Gastrocnemius medialis (tissue), 4 donors: ENCODE measurements around the gene RO60. TPM values are rescaled to one million over a fixed set of nuclear protein-coding genes. Genes with fewer than 3 reads are reported as not detected.
"Not testable (repeated sequence)": the region's sequence is repeated elsewhere in the genome, so short reads cannot be mapped to it uniquely, and the experiment has no call there.

Experiments
- ATAC-seq, 2 donors: fragments of 150-250 bp; one replicate each; pipeline ENCODE4 v1.9.1; 2016
- DNase-seq, 2 donors: peaks; one replicate each; pipeline ENCODE4 v3.0.0-alpha.2; 2019
- H3K27ac ChIP-seq, 4 donors: fragments of 200-600 bp; sonication (generic); 1 replicate in 1 of 4; 2 replicates in 3 of 4; pipeline ENCODE4 v1.5.1; 2016 to 2018; ENCODE audit warnings: mild to moderate bottlenecking in 2 of 4, moderate library complexity in 1 of 4
- H3K27me3 ChIP-seq, 3 donors: fragments of 200-600 bp; sonication (generic) in 2 of 3; 1 replicate in 1 of 3; 2 replicates in 2 of 3; pipeline versions ENCODE4 v1.5.1 to v1.6.0; 2016 to 2019; ENCODE audit warnings: mild to moderate bottlenecking in 1 of 3, moderate library complexity in 1 of 3
- H3K36me3 ChIP-seq, 2 donors: fragments of 200-600 bp; sonication (generic) in 1 of 2; one replicate each; pipeline ENCODE4 v1.5.1; 2017 to 2018
- H3K4me1 ChIP-seq, 2 donors: fragments of 200-600 bp; sonication (generic) in 1 of 2; one replicate each; pipeline ENCODE4 v1.5.1; 2016 to 2017; ENCODE audit warnings: mild to moderate bottlenecking in 2 of 2
- H3K4me3 ChIP-seq, 4 donors: fragments of 200-600 bp; sonication (generic) in 3 of 4; 1 replicate in 1 of 4; 2 replicates in 3 of 4; pipeline ENCODE4 v1.5.1; 2016 to 2019; ENCODE audit warnings: mild to moderate bottlenecking in 2 of 4
- H3K9me3 ChIP-seq, 3 donors: fragments of 200-600 bp; sonication (generic) in 2 of 3; 1 replicate in 1 of 3; 2 replicates in 2 of 3; pipeline ENCODE4 v1.5.1; 2016 to 2019
- POLR2A ChIP-seq, 2 donors: fragments of 450-650 bp; IDR thresholded peaks; one replicate each; pipeline ENCODE4 v1.6.1; 2017; ENCODE audit warnings: antibody characterized with exemption in 2 of 2, mild to moderate bottlenecking in 2 of 2, moderate library complexity in 2 of 2
- in situ Hi-C, 4 donors: fragments of 200-750 bp; cut with MboI; loops; one replicate each; pipeline versions ENCODE4 v1.15.0 to v1.8.0; 2017; ENCODE audit warnings: low sequenced_read_pairs in 4 of 4
- intact Hi-C: fragments of 100-400 bp; cut with DNase I; formaldehyde crosslinking; loops from one replicate; pipeline ENCODE4 v1.15.1; 2023; ENCODE audit warnings: low total_unique reads
- total RNA-seq, 4 donors: library from RNA; depleted of rRNA; stranded (reverse); fragments of >200 nt; gene quantifications; one replicate each; pipeline versions ENCODE4 v1.1.0 to v1.2.3, GENCODE V29; 2016
- TF ChIP-seq, protein P1 (sequence below), 5 experiments: fragments of 450-650 bp in 3 of 5; fragments of 200-600 bp in 2 of 5; sonication (generic) in 2 of 5; IDR thresholded peaks in 4 of 5; conservative IDR thresholded peaks in 1 of 5; 1 replicate in 4 of 5; 2 replicates in 1 of 5; pipeline ENCODE4 v1.5.1; 2016 to 2019; ENCODE audit warnings: antibody characterized with exemption in 5 of 5, mild to moderate bottlenecking in 3 of 5, moderate library complexity in 3 of 5

RO60 gene
- total RNA-seq, 4 donors from 2014 or later: 56.1 to 74.0 (median 58.2) TPM

DNA sequence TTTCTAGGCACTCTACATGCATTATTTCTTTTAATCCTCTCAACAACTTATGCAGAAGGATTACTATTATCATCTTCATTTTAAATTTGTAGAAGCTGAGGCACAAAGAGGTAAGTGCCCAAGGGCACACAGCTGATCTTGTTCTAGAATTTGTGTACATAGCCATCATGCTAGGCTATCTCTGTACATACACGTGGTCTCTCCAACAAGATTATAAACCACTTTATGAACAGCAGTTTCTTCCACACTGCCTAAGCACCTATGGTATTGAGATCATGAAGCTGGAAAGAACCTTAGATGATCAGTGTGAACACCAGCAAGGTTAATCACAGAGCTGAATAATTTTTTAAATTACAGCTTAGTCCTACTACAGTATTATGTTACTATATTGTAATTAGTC lies 29.1 kb upstream of the RO60 start:
- Histone ChIP-seq H3K27ac (no peak overlapping the region), H3K9me3 (no peaks in the 10 kb centered on the region), H3K4me1 (no peaks in the 10 kb centered on the region), H3K4me3 (no peak overlapping the region), H3K36me3 (peaks cover 0 to 14% of the 10 kb centered on the region in 2 donors), H3K27me3 (no peaks in the 10 kb centered on the region)
- in situ Hi-C loops: no loop called here
- intact Hi-C loops: no loop called here
- no peak for DNase-seq
- TF ChIP-seq, protein P1, sequence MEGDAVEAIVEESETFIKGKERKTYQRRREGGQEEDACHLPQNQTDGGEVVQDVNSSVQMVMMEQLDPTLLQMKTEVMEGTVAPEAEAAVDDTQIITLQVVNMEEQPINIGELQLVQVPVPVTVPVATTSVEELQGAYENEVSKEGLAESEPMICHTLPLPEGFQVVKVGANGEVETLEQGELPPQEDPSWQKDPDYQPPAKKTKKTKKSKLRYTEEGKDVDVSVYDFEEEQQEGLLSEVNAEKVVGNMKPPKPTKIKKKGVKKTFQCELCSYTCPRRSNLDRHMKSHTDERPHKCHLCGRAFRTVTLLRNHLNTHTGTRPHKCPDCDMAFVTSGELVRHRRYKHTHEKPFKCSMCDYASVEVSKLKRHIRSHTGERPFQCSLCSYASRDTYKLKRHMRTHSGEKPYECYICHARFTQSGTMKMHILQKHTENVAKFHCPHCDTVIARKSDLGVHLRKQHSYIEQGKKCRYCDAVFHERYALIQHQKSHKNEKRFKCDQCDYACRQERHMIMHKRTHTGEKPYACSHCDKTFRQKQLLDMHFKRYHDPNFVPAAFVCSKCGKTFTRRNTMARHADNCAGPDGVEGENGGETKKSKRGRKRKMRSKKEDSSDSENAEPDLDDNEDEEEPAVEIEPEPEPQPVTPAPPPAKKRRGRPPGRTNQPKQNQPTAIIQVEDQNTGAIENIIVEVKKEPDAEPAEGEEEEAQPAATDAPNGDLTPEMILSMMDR (IDR thresholded peaks at IDR 0.05 in 4 of 5, conservative IDR thresholded peaks at IDR 0.05 in 1 of 5): no peak
- no peak for TF ChIP-seq POLR2A (IDR thresholded peaks at IDR 0.05)
- no peak for ATAC-seq

DNA sequence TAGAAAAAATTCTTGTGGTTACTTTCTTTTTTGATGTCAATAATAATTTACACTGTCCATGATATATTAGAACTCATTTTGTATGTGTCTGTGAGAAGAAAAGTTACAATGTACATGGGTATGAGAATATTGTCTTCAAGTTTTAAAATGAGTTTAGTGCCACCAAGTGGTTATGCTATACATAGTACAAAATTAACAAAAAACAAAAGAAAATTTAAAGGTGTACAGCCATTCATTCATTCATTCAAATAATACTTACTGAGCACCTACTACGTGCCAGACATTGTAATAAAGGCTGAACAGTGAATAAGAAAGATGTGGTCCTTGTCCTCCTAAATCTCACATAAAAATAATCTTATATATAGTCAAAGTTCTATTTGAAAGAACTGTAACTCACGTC lies 28.0 kb upstream of the RO60 start:
- H3K9me3 ChIP-seq: no peaks in the 10 kb centered on the region
- H3K4me3 ChIP-seq: no peak overlapping the region
- no peaks in the 10 kb centered on the region for H3K4me1 ChIP-seq
- no peak for ATAC-seq
- no peaks in the 10 kb centered on the region for H3K27me3 ChIP-seq
- no peak overlapping the region for H3K27ac ChIP-seq
- intact Hi-C loops: no loop called here
- TF ChIP-seq POLR2A (IDR thresholded peaks at IDR 0.05): no peak
- TF ChIP-seq, protein P1 (IDR thresholded peaks at IDR 0.05 in 4 of 5, conservative IDR thresholded peaks at IDR 0.05 in 1 of 5): no peak
- peaks cover 0 to 14% of the 10 kb centered on the region in 2 donors for H3K36me3 ChIP-seq
- in situ Hi-C loops: no loop called here
- no peak for DNase-seq

DNA sequence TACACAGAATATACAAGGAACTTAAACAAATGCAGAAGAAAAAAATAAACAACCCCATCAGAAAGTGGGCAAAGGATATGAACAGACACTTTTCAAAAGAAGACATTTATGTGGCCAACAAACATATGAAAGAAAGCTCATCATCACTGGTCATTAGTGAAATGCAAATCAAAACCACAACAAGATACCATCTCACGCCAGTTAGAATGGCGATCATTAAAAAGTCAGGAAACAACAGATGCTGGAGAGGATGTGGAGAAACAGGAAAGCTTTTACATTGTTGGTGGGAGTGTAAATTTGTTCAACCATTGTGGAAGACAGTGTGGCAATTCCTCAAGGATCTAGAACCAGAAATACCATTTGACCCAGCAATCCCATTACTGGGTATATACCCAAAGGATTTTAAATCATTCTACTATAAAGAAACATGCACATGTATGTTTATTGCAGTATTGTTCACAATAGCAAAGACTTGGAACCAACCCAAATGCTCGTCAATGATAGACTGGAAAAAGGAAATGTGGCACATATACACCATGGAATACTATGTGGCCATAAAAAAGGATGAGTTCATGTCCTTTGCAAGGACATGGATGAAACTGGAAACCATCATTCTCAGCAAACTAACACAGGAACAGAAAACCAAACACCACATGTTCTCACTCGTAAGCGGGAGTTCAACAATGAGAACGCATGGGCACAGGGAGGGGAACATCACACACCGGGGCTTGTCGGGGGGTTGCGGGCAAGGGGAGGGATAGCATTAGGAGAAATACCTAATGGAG lies 26.6 kb upstream of the RO60 start:
- H3K9me3 ChIP-seq, H3K36me3 ChIP-seq, H3K4me1 ChIP-seq, H3K27ac ChIP-seq, ATAC-seq, DNase-seq, H3K4me3 ChIP-seq, intact Hi-C loops, in situ Hi-C loops, H3K27me3 ChIP-seq: not testable (repeated sequence)

DNA sequence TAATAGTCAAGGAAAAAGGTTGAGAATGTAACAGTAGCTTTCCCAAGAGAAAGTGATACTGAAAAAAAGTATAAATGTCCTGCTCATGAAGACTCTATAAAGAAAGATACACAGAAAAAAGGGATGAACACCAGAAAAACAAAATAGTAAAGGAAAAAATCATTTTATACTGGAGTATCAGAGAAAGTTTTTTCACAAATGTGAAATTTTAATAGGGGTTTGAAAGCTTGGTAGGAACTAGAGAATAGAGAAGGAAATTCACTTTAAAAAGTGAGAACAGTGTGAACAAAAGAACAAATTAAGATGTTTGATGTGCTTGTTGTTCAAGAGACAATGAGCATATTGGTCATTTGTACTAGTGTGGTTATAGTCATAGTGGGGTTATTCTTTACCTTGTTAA lies 25.8 kb upstream of the RO60 start:
- Histone ChIP-seq H3K36me3 (peaks cover 0 to 5% of the 10 kb centered on the region in 2 donors), H3K4me1 (no peaks in the 10 kb centered on the region), H3K4me3 (no peak overlapping the region), H3K27ac (no peak overlapping the region), H3K9me3 (no peaks in the 10 kb centered on the region), H3K27me3 (no peaks in the 10 kb centered on the region)
- in situ Hi-C loops (no loop called here), intact Hi-C loops (no loop called here)
- TF ChIP-seq, protein P1 (IDR thresholded peaks at IDR 0.05 in 4 of 5, conservative IDR thresholded peaks at IDR 0.05 in 1 of 5): no peak
- TF ChIP-seq POLR2A (IDR thresholded peaks at IDR 0.05): no peak
- no peak for DNase-seq
- ATAC-seq: no peak

DNA sequence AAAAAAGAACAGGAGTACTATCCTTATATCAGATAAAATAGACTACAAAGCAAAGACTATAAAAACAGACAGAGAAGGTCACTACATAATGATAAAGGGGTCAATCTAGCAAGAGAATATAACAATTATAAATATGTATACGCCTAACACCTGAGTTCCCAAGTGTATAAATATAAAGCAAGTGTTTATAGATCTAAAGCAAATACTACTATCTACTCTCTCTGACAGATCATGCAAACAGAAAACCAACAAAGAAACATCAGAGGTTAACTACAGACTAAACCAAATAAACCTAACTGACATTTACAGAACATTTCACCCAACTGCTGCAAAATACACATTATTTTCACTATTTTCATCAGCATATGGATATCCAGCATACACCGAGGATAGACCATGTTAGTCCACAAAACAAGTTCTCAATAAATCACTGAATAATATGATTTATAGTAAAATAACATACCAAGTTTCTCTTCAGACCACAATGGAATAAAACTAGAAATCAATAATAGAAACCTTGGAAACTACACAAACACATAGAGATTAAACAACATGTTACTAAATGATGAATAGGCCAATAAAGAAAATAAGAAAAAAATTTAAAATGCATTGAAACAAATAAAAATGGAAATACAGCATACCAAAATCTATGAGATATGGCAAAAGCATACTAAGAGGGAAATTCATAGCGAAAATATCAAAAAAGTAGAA lies 22.9 kb upstream of the RO60 start:
- DNase-seq: no peak
- no peaks in the 10 kb centered on the region for H3K27me3 ChIP-seq
- no peaks in the 10 kb centered on the region for H3K9me3 ChIP-seq
- H3K27ac ChIP-seq: no peak overlapping the region
- intact Hi-C loops: no loop called here
- in situ Hi-C loops: no loop called here
- no peaks in the 10 kb centered on the region for H3K36me3 ChIP-seq
- TF ChIP-seq, protein P1 (IDR thresholded peaks at IDR 0.05 in 4 of 5, conservative IDR thresholded peaks at IDR 0.05 in 1 of 5): no peak
- TF ChIP-seq POLR2A (IDR thresholded peaks at IDR 0.05): no peak
- no peaks in the 10 kb centered on the region for H3K4me1 ChIP-seq
- ATAC-seq: no peak
- H3K4me3 ChIP-seq: no peak overlapping the region
